ENCODE measurements around the gene VTI1A.
"Not testable (repeated sequence)": the region's sequence is repeated elsewhere in the genome, so short reads cannot be mapped to it uniquely, and the experiment has no call there.

VTI1A gene

GRCh38 chr10:112446855-112447619 is at the start of gene VTI1A, which contains the start of gene ZDHHC6:
VTI1A (plus strand) TSS chr10:112447215; CDS start chr10:112447374, 159 bp downstream.
ZDHHC6 (minus strand) TSS chr10:112446914; CDS start chr10:112445436, 1,478 bp downstream.
- Histone ChIP-seq H3K4me3 (ENCODE audit: low read depth, low read length) (peak within 1 kb of the TSS; percentile 84), H3K36me3 (ENCODE audit: control insufficient read depth, insufficient read depth, low read length) (no peaks in the 10 kb centered on the region), H3K4me1 (peaks cover 7% of the 10 kb centered on the region), H3K27ac (peak within 1 kb of the TSS; percentile 85), H3K79me2 (peaks cover 18% of the 10 kb centered on the region), H3K9ac (peak within 1 kb of the TSS; percentile 74), H3K9me3 (ENCODE audit: control insufficient read depth, low read length) (no peaks in the 10 kb centered on the region), H2AFZ (peak within 1 kb of the TSS; percentile 96), H3K27me3 (ENCODE audit: control insufficient read depth, insufficient read depth, low read length) (no peaks in the 10 kb centered on the region), H3K4me2 (ENCODE audit: low read length) (peak within 1 kb of the TSS; percentile 48)
- TF ChIP-seq CTCF (IDR thresholded peaks at IDR 0.05) = no peak

- Histone ChIP-seq H3K4me1 (no peaks in the 10 kb centered on the region), H3K36me3 (ENCODE audit: control insufficient read depth, insufficient read depth, low read length) (no peaks in the 10 kb centered on the region)
Observed at GRCh38 chr10:112397592-112397991, 49.4 kb upstream of the VTI1A start.

GRCh38 chr10:112402917-112403316 is 44.1 kb upstream of the VTI1A start:
- H3K9me3 ChIP-seq (ENCODE audit: control insufficient read depth, low read length) = no peaks in the 10 kb centered on the region
- H3K9ac ChIP-seq = no peak overlapping the region
- no peak for TF ChIP-seq CTCF (IDR thresholded peaks at IDR 0.05)
- H3K4me2 ChIP-seq (ENCODE audit: low read length) = no peak overlapping the region
- H3K27ac ChIP-seq = no peak overlapping the region
- H3K4me1 ChIP-seq = no peaks in the 10 kb centered on the region
- no peaks in the 10 kb centered on the region for H3K27me3 ChIP-seq (ENCODE audit: control insufficient read depth, insufficient read depth, low read length)
- H3K4me3 ChIP-seq (ENCODE audit: low read depth, low read length) = no peak overlapping the region
- H2AFZ ChIP-seq = no peak overlapping the region
- H3K79me2 ChIP-seq = no peaks in the 10 kb centered on the region
- H3K36me3 ChIP-seq (ENCODE audit: control insufficient read depth, insufficient read depth, low read length) = no peaks in the 10 kb centered on the region

More at GRCh38 chr10:112397592-112397991, 49.4 kb upstream of the VTI1A start:
- Histone ChIP-seq H3K9ac (no peak overlapping the region), H2AFZ (no peak overlapping the region), H3K4me2 (ENCODE audit: low read length) (no peak overlapping the region), H3K4me3 (ENCODE audit: low read depth, low read length) (no peak overlapping the region), H3K27ac (no peak overlapping the region), H3K79me2 (no peaks in the 10 kb centered on the region), H3K27me3 (ENCODE audit: control insufficient read depth, insufficient read depth, low read length) (no peaks in the 10 kb centered on the region), H3K9me3 (ENCODE audit: control insufficient read depth, low read length) (no peaks in the 10 kb centered on the region)
- TF ChIP-seq CTCF (IDR thresholded peaks at IDR 0.05) = no peak

- H3K79me2 ChIP-seq = no peaks in the 10 kb centered on the region
- H3K4me3 ChIP-seq (ENCODE audit: low read depth, low read length) = no peak overlapping the region
- H2AFZ ChIP-seq = no peak overlapping the region
- H3K27ac ChIP-seq = no peak overlapping the region
- no peaks in the 10 kb centered on the region for H3K9me3 ChIP-seq (ENCODE audit: control insufficient read depth, low read length)
- TF ChIP-seq CTCF (IDR thresholded peaks at IDR 0.05) = no peak
- H3K27me3 ChIP-seq (ENCODE audit: control insufficient read depth, insufficient read depth, low read length) = no peaks in the 10 kb centered on the region
- no peak overlapping the region for H3K4me2 ChIP-seq (ENCODE audit: low read length)
- no peak overlapping the region for H3K9ac ChIP-seq
- H3K4me1 ChIP-seq = no peaks in the 10 kb centered on the region
- no peaks in the 10 kb centered on the region for H3K36me3 ChIP-seq (ENCODE audit: control insufficient read depth, insufficient read depth, low read length)
Observed at GRCh38 chr10:112404617-112405016, 42.4 kb upstream of the VTI1A start.

- H3K4me1 ChIP-seq = not testable (repeated sequence)
Observed at GRCh38 chr10:112406806-112407205, 40.2 kb upstream of the VTI1A start.

More at GRCh38 chr10:112406806-112407205, 40.2 kb upstream of the VTI1A start:
- not testable (repeated sequence) for H3K9me3 ChIP-seq (ENCODE audit: control insufficient read depth, low read length); H3K4me2 ChIP-seq (ENCODE audit: low read length); H2AFZ ChIP-seq; H3K79me2 ChIP-seq; H3K27me3 ChIP-seq (ENCODE audit: control insufficient read depth, insufficient read depth, low read length); H3K4me3 ChIP-seq (ENCODE audit: low read depth, low read length); H3K36me3 ChIP-seq (ENCODE audit: control insufficient read depth, insufficient read depth, low read length); H3K9ac ChIP-seq; H3K27ac ChIP-seq
